ENCODE data around the gene ZNF423. TPM values are rescaled to one million over a fixed set of nuclear protein-coding genes. Genes with fewer than 3 reads are reported as not detected.

The ZNF423 gene
- polyA plus RNA-seq, 1 of the 3 experiments (the other 2 are of a cell fraction): 1.2 TPM

- no peak for TF ChIP-seq USF1 (IDR thresholded peaks at IDR 0.05; ENCODE audit: borderline replicate concordance, low read depth)
Measured at GRCh38 chr16:49904348-49905062, 48.6 kb upstream of the ZNF423 start (continued).

- 46% methylated on average over 5 of the region's 5 CpGs for WGBS (ENCODE audit: low lambda C conversion rate)
- H3K9me2 ChIP-seq: no peaks in the 10 kb centered on the region
- no peaks in the 10 kb centered on the region for H3K4me1 ChIP-seq (ENCODE audit: control insufficient read depth in 1 of 2, insufficient read depth in 2 of 2, low read depth in 1 of 2, low read length in 1 of 2)
- no peak overlapping the region for H3K27ac ChIP-seq (ENCODE audit: low read depth in 2 of 2, low read length in 1 of 2)
- TF ChIP-seq FOXJ3 (CRISPR knock-in tag; IDR thresholded peaks at IDR 0.05) (no peak), NFIC (IDR thresholded peaks at IDR 0.05; ENCODE audit: borderline replicate concordance) (no peak), TEAD4 (IDR thresholded peaks at IDR 0.05; ENCODE audit: borderline replicate concordance, insufficient read depth) (no peak), MEF2A (IDR thresholded peaks at IDR 0.05; ENCODE audit: borderline replicate concordance, low read depth) (no peak), POLR2AphosphoS5 (IDR thresholded peaks at IDR 0.05; ENCODE audit: low read depth, low read length) (no peak), USF1 (IDR thresholded peaks at IDR 0.05; ENCODE audit: borderline replicate concordance, low read depth) (no peak), GATA2 (CRISPR knock-in tag; IDR thresholded peaks at IDR 0.05) (no peak)
- TF ChIP-seq, protein P1, sequence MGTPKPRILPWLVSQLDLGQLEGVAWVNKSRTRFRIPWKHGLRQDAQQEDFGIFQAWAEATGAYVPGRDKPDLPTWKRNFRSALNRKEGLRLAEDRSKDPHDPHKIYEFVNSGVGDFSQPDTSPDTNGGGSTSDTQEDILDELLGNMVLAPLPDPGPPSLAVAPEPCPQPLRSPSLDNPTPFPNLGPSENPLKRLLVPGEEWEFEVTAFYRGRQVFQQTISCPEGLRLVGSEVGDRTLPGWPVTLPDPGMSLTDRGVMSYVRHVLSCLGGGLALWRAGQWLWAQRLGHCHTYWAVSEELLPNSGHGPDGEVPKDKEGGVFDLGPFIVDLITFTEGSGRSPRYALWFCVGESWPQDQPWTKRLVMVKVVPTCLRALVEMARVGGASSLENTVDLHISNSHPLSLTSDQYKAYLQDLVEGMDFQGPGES (IDR thresholded peaks at IDR 0.05; ENCODE audit: low read depth, low read length): no peak
- ChIA-PET CTCF (interaction anchor here (2.0 kb wide), 1 partner anchor 19 kb away, joined by 8 read pairs; no protein-coding TSS in a partner anchor), POLR2A (no interaction called here)
- no peak overlapping the region for H3K4me3 ChIP-seq (ENCODE audit: low read depth in 2 of 2, low read length in 1 of 2)
- H3K9me3 ChIP-seq: no peaks in the 10 kb centered on the region
- no peaks in the 10 kb centered on the region for H3K36me3 ChIP-seq (replicated peaks in 1 of 2; ENCODE audit: control insufficient read depth in 1 of 2, insufficient read depth in 2 of 2, low read length in 1 of 2)
- H3K9ac ChIP-seq: no peak overlapping the region
- H3K79me2 ChIP-seq (ENCODE audit: insufficient read depth): no peaks in the 10 kb centered on the region
- H3K4me2 ChIP-seq: no peak overlapping the region
- no peak overlapping the region for H2AFZ ChIP-seq (ENCODE audit: low read depth)
- H3F3A ChIP-seq (replicated peaks; ENCODE audit: insufficient read depth): no peaks in the 10 kb centered on the region
- DNase-seq: no peak
- no peaks in the 10 kb centered on the region for H4K20me1 ChIP-seq (ENCODE audit: insufficient read depth)
- peaks cover 5% of the 10 kb centered on the region; the same call in 1 of the 2 replicates for H3K27me3 ChIP-seq (ENCODE audit: insufficient read depth)
Measured at GRCh38 chr16:49902908-49903307, 47.0 kb upstream of the ZNF423 start.

GRCh38 chr16:49901711-49902110 is 45.8 kb upstream of the ZNF423 start:
- no peak overlapping the region for H3K9ac ChIP-seq
- no peak overlapping the region for H3K4me2 ChIP-seq
- no peak overlapping the region for H2AFZ ChIP-seq (ENCODE audit: low read depth)
- H3K36me3 ChIP-seq (replicated peaks in 1 of 2; ENCODE audit: control insufficient read depth in 1 of 2, insufficient read depth in 2 of 2, low read length in 1 of 2): no peaks in the 10 kb centered on the region
- H3K27ac ChIP-seq (ENCODE audit: low read depth in 2 of 2, low read length in 1 of 2): no peak overlapping the region
- no peak for DNase-seq
- no peaks in the 10 kb centered on the region for H3F3A ChIP-seq (replicated peaks; ENCODE audit: insufficient read depth)
- H3K9me3 ChIP-seq: no peaks in the 10 kb centered on the region
- POLR2A ChIA-PET: no interaction called here
- WGBS (ENCODE audit: low lambda C conversion rate): 68% methylated on average over 9 of the region's 9 CpGs
- no peaks in the 10 kb centered on the region for H3K9me2 ChIP-seq
- no peaks in the 10 kb centered on the region for H3K79me2 ChIP-seq (ENCODE audit: insufficient read depth)
- no peaks in the 10 kb centered on the region for H4K20me1 ChIP-seq (ENCODE audit: insufficient read depth)
- no peaks in the 10 kb centered on the region for H3K4me1 ChIP-seq (ENCODE audit: control insufficient read depth in 1 of 2, insufficient read depth in 2 of 2, low read depth in 1 of 2, low read length in 1 of 2)
- H3K4me3 ChIP-seq (ENCODE audit: low read depth in 2 of 2, low read length in 1 of 2): no peak overlapping the region
- H3K27me3 ChIP-seq (ENCODE audit: insufficient read depth): peaks cover 10% of the 10 kb centered on the region; the same call in 1 of the 2 replicates
- CTCF ChIA-PET: interaction anchor here (1.3 to 3.2 kb wide), 2 partner anchors 20 to 494 kb away, joined by 3 to 13 read pairs; no protein-coding TSS in a partner anchor
- TF ChIP-seq EP300 (IDR thresholded peaks at IDR 0.05; ENCODE audit: borderline replicate concordance in 1 of 2, low read depth in 1 of 2, low read length in 1 of 2) (no peak), SMC3 (IDR thresholded peaks at IDR 0.05; ENCODE audit: low read depth, low read length) (no peak), TEAD4 (IDR thresholded peaks at IDR 0.05; ENCODE audit: borderline replicate concordance, insufficient read depth) (no peak), SIN3A (IDR thresholded peaks at IDR 0.05; ENCODE audit: borderline replicate concordance, low read depth, low read length) (no peak), JUND (IDR thresholded peaks at IDR 0.05) (no peak), FOSL2 (IDR thresholded peaks at IDR 0.05; ENCODE audit: borderline replicate concordance, low read depth) (no peak), GABPA (IDR thresholded peaks at IDR 0.05; ENCODE audit: low read depth) (no peak), POLR2AphosphoS5 (IDR thresholded peaks at IDR 0.05; ENCODE audit: low read depth, low read length) (no peak), MEF2A (IDR thresholded peaks at IDR 0.05; ENCODE audit: borderline replicate concordance, low read depth) (no peak), ELF1 (IDR thresholded peaks at IDR 0.05) (no peak)
- TF ChIP-seq, protein P2, sequence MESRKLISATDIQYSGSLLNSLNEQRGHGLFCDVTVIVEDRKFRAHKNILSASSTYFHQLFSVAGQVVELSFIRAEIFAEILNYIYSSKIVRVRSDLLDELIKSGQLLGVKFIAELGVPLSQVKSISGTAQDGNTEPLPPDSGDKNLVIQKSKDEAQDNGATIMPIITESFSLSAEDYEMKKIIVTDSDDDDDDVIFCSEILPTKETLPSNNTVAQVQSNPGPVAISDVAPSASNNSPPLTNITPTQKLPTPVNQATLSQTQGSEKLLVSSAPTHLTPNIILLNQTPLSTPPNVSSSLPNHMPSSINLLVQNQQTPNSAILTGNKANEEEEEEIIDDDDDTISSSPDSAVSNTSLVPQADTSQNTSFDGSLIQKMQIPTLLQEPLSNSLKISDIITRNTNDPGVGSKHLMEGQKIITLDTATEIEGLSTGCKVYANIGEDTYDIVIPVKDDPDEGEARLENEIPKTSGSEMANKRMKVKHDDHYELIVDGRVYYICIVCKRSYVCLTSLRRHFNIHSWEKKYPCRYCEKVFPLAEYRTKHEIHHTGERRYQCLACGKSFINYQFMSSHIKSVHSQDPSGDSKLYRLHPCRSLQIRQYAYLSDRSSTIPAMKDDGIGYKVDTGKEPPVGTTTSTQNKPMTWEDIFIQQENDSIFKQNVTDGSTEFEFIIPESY (IDR thresholded peaks at IDR 0.05; ENCODE audit: borderline replicate concordance, low read depth): no peak
- TF ChIP-seq, protein P3, sequence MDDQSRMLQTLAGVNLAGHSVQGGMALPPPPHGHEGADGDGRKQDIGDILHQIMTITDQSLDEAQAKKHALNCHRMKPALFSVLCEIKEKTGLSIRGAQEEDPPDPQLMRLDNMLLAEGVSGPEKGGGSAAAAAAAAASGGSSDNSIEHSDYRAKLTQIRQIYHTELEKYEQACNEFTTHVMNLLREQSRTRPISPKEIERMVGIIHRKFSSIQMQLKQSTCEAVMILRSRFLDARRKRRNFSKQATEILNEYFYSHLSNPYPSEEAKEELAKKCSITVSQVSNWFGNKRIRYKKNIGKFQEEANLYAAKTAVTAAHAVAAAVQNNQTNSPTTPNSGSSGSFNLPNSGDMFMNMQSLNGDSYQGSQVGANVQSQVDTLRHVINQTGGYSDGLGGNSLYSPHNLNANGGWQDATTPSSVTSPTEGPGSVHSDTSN (IDR thresholded peaks at IDR 0.05): no peak
- TF ChIP-seq, protein P1 (IDR thresholded peaks at IDR 0.05; ENCODE audit: low read depth, low read length): no peak
